ENCODE results near the gene CNTNAP2.

The CNTNAP2 gene

DNA sequence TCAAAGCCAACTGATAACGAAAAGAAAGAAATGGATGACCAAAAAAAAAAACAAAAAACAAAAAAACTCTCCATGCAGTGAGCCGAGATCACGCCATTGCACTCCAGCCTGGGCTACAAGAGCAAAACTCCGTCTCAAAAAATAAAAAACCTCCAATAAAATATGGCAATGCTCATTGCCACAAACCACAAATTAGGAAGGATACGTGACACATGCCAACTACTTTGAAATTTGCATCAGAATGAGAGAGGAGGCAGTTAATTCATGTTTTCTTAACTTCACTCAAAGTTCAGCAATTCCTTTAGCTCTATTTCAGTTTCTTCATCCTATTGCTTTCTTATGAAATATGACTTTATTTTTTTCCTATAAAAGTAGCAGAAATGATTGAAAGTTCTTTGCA lies 2075.9 kb downstream of the CNTNAP2 start:
- Histone ChIP-seq H3K14ac (ENCODE audit: low read length) (no peak overlapping the region), H3K27me3 (ENCODE audit: insufficient read depth, low read length) (no peaks in the 10 kb centered on the region), H3K79me2 (ENCODE audit: control insufficient read depth, insufficient read depth, low read length, poor library complexity) (no peaks in the 10 kb centered on the region), H3K79me1 (ENCODE audit: low read length) (no peaks in the 10 kb centered on the region), H2BK120ac (ENCODE audit: insufficient read depth, low read length, poor library complexity) (no peak overlapping the region), H3K4me1 (ENCODE audit: control insufficient read depth in 1 of 2, insufficient read depth in 2 of 2, low read length in 2 of 2) (no peaks in the 10 kb centered on the region), H3K27ac (ENCODE audit: low read depth, low read length) (no peak overlapping the region), H4K12ac (ENCODE audit: low read depth, low read length) (no peak overlapping the region), H3K4me2 (ENCODE audit: low read length) (no peak overlapping the region), H3K4ac (ENCODE audit: low read depth, low read length) (no peak overlapping the region), H3K9ac (ENCODE audit: low read length) (no peak overlapping the region), H2AK5ac (ENCODE audit: low read length) (no peak overlapping the region), H3K4me3 (ENCODE audit: low read depth, low read length) (no peak overlapping the region), H3K9me3 (ENCODE audit: insufficient read depth, low read depth, low read length) (no peaks in the 10 kb centered on the region), H3K36me3 (ENCODE audit: control insufficient read depth in 1 of 2, insufficient read depth in 2 of 2, low read length in 2 of 2) (no peaks in the 10 kb centered on the region), H2BK12ac (ENCODE audit: low read length) (no peak overlapping the region), H3K18ac (ENCODE audit: low read length) (no peak overlapping the region), H2BK5ac (ENCODE audit: low read depth, low read length, poor library complexity) (no peak overlapping the region), H4K8ac (ENCODE audit: low read depth, low read length) (no peak overlapping the region), H2AFZ (ENCODE audit: insufficient read depth, low read length, poor library complexity) (no peak overlapping the region), H4K91ac (ENCODE audit: low read depth, low read length) (no peak overlapping the region), H3K23ac (ENCODE audit: low read length) (no peak overlapping the region)
- WGBS (ENCODE audit: extremely low coverage, insufficient coverage, insufficient read length): no CpG with 5 or more reads among the region's 5 CpGs
- DNase-seq: no peak

DNA sequence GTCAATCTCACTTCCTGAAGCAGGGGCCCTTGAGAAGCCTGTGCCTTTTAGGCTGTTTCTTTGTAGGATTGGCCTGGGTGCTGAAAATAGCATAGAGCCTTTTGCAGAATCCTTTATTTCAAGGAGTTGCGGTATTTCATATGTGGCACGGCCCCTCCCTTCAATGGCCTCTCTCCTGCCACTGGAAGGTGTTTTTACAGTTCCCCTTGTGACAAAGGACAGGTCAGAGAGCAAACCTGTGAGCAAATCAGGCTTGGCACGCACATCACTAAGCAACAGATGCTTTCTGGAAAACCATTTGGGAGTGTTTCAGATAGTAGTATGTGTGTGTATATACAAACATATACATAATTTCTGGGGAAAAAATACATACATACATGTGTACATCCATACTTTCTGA lies 2085.4 kb downstream of the CNTNAP2 start:
- Histone ChIP-seq H4K91ac (ENCODE audit: low read depth, low read length) (no peak overlapping the region), H2BK5ac (ENCODE audit: low read depth, low read length, poor library complexity) (no peak overlapping the region), H3K9ac (ENCODE audit: low read length) (no peak overlapping the region), H3K9me3 (ENCODE audit: insufficient read depth, low read depth, low read length) (no peaks in the 10 kb centered on the region), H2AK5ac (ENCODE audit: low read length) (no peak overlapping the region), H3K4me1 (ENCODE audit: control insufficient read depth in 1 of 2, insufficient read depth in 2 of 2, low read length in 2 of 2) (no peaks in the 10 kb centered on the region), H3K36me3 (ENCODE audit: control insufficient read depth in 1 of 2, insufficient read depth in 2 of 2, low read length in 2 of 2) (no peaks in the 10 kb centered on the region), H3K4ac (ENCODE audit: low read depth, low read length) (no peak overlapping the region), H3K79me2 (ENCODE audit: control insufficient read depth, insufficient read depth, low read length, poor library complexity) (no peaks in the 10 kb centered on the region), H2BK12ac (ENCODE audit: low read length) (no peak overlapping the region), H3K79me1 (ENCODE audit: low read length) (no peaks in the 10 kb centered on the region), H3K18ac (ENCODE audit: low read length) (no peak overlapping the region), H3K27me3 (ENCODE audit: insufficient read depth, low read length) (no peaks in the 10 kb centered on the region), H3K4me3 (ENCODE audit: low read depth, low read length) (no peak overlapping the region), H3K23ac (ENCODE audit: low read length) (no peak overlapping the region), H2BK120ac (ENCODE audit: insufficient read depth, low read length, poor library complexity) (no peak overlapping the region), H3K14ac (ENCODE audit: low read length) (no peak overlapping the region), H3K4me2 (ENCODE audit: low read length) (no peak overlapping the region), H3K27ac (ENCODE audit: low read depth, low read length) (no peak overlapping the region), H4K8ac (ENCODE audit: low read depth, low read length) (no peak overlapping the region), H4K12ac (ENCODE audit: low read depth, low read length) (no peak overlapping the region), H2AFZ (ENCODE audit: insufficient read depth, low read length, poor library complexity) (no peak overlapping the region)
- no peak for DNase-seq
- WGBS (ENCODE audit: extremely low coverage, insufficient coverage, insufficient read length): no CpG with 5 or more reads among the region's 3 CpGs

DNA sequence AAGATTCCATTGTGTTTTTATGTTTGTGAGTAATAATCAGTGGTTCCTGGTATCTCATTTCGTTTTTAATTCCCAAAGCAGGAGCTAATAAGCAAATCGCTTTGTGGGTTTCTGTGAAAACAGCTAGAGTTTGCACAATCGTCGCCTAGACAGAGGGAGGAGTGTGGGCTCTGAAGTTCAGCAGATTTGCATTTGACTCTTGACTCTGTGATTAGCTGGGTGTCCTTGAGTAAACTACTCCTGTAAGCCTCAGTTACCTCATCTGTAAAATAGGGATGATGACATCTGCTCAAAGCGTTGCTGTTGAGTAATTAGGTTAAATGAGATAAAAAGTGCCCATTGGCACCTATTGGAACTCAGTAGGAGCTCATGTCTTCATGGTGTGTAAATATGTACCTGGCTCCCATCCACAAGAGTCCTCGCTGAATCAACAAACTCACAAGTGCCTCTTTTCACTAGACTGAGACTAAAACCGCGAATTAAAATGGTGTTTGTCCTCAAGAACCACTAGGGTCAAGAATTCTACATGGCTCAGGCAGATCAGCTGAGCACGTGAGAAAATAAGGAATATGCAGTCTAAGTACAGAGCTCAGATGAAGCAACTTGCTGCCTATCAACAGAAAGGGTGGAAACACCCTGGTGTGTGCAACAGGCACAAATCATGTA lies 2088.2 kb downstream of the CNTNAP2 start:
- no peak overlapping the region for H3K18ac ChIP-seq (ENCODE audit: low read length)
- no peak overlapping the region for H4K8ac ChIP-seq (ENCODE audit: low read depth, low read length)
- no peak overlapping the region for H2BK120ac ChIP-seq (ENCODE audit: insufficient read depth, low read length, poor library complexity)
- H2AFZ ChIP-seq (ENCODE audit: insufficient read depth, low read length, poor library complexity): no peak overlapping the region
- H3K9me3 ChIP-seq (ENCODE audit: insufficient read depth, low read depth, low read length): no peaks in the 10 kb centered on the region
- no peak overlapping the region for H3K23ac ChIP-seq (ENCODE audit: low read length)
- no peak overlapping the region for H3K4me3 ChIP-seq (ENCODE audit: low read depth, low read length)
- no peak overlapping the region for H4K12ac ChIP-seq (ENCODE audit: low read depth, low read length)
- H3K14ac ChIP-seq (ENCODE audit: low read length): no peak overlapping the region
- H3K79me2 ChIP-seq (ENCODE audit: control insufficient read depth, insufficient read depth, low read length, poor library complexity): no peaks in the 10 kb centered on the region
- no peak for DNase-seq
- H2AK5ac ChIP-seq (ENCODE audit: low read length): no peak overlapping the region
- H3K36me3 ChIP-seq (ENCODE audit: control insufficient read depth in 1 of 2, insufficient read depth in 2 of 2, low read length in 2 of 2): no peaks in the 10 kb centered on the region
- H3K4me2 ChIP-seq (ENCODE audit: low read length): no peak overlapping the region
- no peak overlapping the region for H3K4ac ChIP-seq (ENCODE audit: low read depth, low read length)
- H3K27ac ChIP-seq (ENCODE audit: low read depth, low read length): no peak overlapping the region
- no peak overlapping the region for H2BK5ac ChIP-seq (ENCODE audit: low read depth, low read length, poor library complexity)
- H4K91ac ChIP-seq (ENCODE audit: low read depth, low read length): no peak overlapping the region
- no peak overlapping the region for H2BK12ac ChIP-seq (ENCODE audit: low read length)
- no peaks in the 10 kb centered on the region for H3K4me1 ChIP-seq (ENCODE audit: control insufficient read depth in 1 of 2, insufficient read depth in 2 of 2, low read length in 2 of 2)
- no peak overlapping the region for H3K9ac ChIP-seq (ENCODE audit: low read length)
- no CpG with 5 or more reads among the region's 9 CpGs for WGBS (ENCODE audit: extremely low coverage, insufficient coverage, insufficient read length)
- H3K79me1 ChIP-seq (ENCODE audit: low read length): no peaks in the 10 kb centered on the region
- H3K27me3 ChIP-seq (ENCODE audit: insufficient read depth, low read length): no peaks in the 10 kb centered on the region

DNA sequence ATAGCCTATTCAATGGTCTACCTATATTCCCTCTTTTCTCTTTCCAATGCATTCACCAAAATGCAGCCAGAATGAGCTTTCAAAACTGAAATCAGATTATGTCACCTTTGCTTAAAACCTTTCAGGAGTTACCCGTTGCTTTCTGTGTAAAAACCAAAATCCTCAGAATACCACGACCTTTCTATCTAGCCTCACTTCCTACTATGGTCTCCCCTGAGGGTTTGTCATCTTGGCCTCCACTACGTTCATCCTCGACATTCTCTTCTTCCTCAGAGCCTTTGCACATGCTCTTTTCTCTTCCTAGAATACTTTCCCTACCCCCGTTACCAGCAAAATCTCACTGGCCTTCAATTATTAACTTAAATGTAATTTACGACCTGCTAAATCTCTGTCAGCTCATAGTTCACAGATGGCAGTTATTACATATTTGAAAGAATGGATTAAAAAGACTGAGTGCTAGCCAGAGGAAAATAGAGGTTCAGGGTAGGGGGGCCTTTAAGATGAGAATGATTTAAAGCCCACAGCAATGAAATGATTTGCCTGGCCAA lies 2093.1 kb downstream of the CNTNAP2 start:
- no peak overlapping the region for H2BK120ac ChIP-seq (ENCODE audit: insufficient read depth, low read length, poor library complexity)
- no peaks in the 10 kb centered on the region for H3K27me3 ChIP-seq (ENCODE audit: insufficient read depth, low read length)
- no peak for DNase-seq
- no peak overlapping the region for H3K9ac ChIP-seq (ENCODE audit: low read length)
- H4K12ac ChIP-seq (ENCODE audit: low read depth, low read length): no peak overlapping the region
- H3K23ac ChIP-seq (ENCODE audit: low read length): no peak overlapping the region
- no peak overlapping the region for H3K4me2 ChIP-seq (ENCODE audit: low read length)
- H2BK12ac ChIP-seq (ENCODE audit: low read length): no peak overlapping the region
- no peak overlapping the region for H3K27ac ChIP-seq (ENCODE audit: low read depth, low read length)
- no peak overlapping the region for H4K91ac ChIP-seq (ENCODE audit: low read depth, low read length)
- H3K4me3 ChIP-seq (ENCODE audit: low read depth, low read length): no peak overlapping the region
- no peak overlapping the region for H2BK5ac ChIP-seq (ENCODE audit: low read depth, low read length, poor library complexity)
- H3K4ac ChIP-seq (ENCODE audit: low read depth, low read length): no peak overlapping the region
- no peak overlapping the region for H3K18ac ChIP-seq (ENCODE audit: low read length)
- H3K79me2 ChIP-seq (ENCODE audit: control insufficient read depth, insufficient read depth, low read length, poor library complexity): no peaks in the 10 kb centered on the region
- no peaks in the 10 kb centered on the region for H3K9me3 ChIP-seq (ENCODE audit: insufficient read depth, low read depth, low read length)
- H3K79me1 ChIP-seq (ENCODE audit: low read length): no peaks in the 10 kb centered on the region
- H3K36me3 ChIP-seq (ENCODE audit: control insufficient read depth in 1 of 2, insufficient read depth in 2 of 2, low read length in 2 of 2): no peaks in the 10 kb centered on the region
- H3K4me1 ChIP-seq (ENCODE audit: control insufficient read depth in 1 of 2, insufficient read depth in 2 of 2, low read length in 2 of 2): no peaks in the 10 kb centered on the region
- H4K8ac ChIP-seq (ENCODE audit: low read depth, low read length): no peak overlapping the region
- H3K14ac ChIP-seq (ENCODE audit: low read length): no peak overlapping the region
- H2AFZ ChIP-seq (ENCODE audit: insufficient read depth, low read length, poor library complexity): no peak overlapping the region
- no peak overlapping the region for H2AK5ac ChIP-seq (ENCODE audit: low read length)
- WGBS (ENCODE audit: extremely low coverage, insufficient coverage, insufficient read length): no CpG with 5 or more reads among the region's 6 CpGs
